Measurements from ENCODE around the gene SLC34A1.
A peak's percentile ranks its signal among the peaks of the same experiment; 100 is the strongest.

Gene SLC34A1

GRCh38 chr5:177351392-177352329 is 32.6 kb upstream of the SLC34A1 start, which contains the start of gene LMAN2:
TSS of gene LMAN2 (minus strand) at chr5:177351668. CDS start at chr5:177351647, 21 bp downstream.
- peak within 1 kb of the TSS; percentile 96 for H3K27ac ChIP-seq (replicated peaks; ENCODE audit: low read length)

GRCh38 chr5:177353093-177353492 is 31.1 kb upstream of the SLC34A1 start:
- Histone ChIP-seq H3K9me3 (replicated peaks in 1 of 2; ENCODE audit: control insufficient read depth in 2 of 2, insufficient read depth in 1 of 2, low read depth in 1 of 2, low read length in 2 of 2) (no peaks in the 10 kb centered on the region), H3K27ac (replicated peaks; ENCODE audit: low read length) (no peak overlapping the region), H4K8ac (ENCODE audit: low read depth, low read length) (no peak overlapping the region), H2BK120ac (ENCODE audit: low read depth, low read length) (no peak overlapping the region), H3K79me1 (ENCODE audit: low read depth, low read length) (peaks cover 11% of the 10 kb centered on the region), H3K9ac (ENCODE audit: low read depth, low read length, poor library complexity) (no peak overlapping the region), H3K27me3 (ENCODE audit: control insufficient read depth in 3 of 3, insufficient read depth in 3 of 3, low read depth in 1 of 3, low read length in 3 of 3) (peaks cover 0 to 12% (median 0%) of the 10 kb centered on the region in 3 experiments), H2AFZ (ENCODE audit: low read length) (no peak overlapping the region), H3K18ac (ENCODE audit: low read length) (no peak overlapping the region), H3K36me3 (replicated peaks in 1 of 2; ENCODE audit: control insufficient read depth in 2 of 2, insufficient read depth in 2 of 2, low read length in 2 of 2) (peaks cover 4 to 15% of the 10 kb centered on the region in 2 donors), H2AK5ac (ENCODE audit: low read depth, low read length) (no peak overlapping the region), H3K23ac (ENCODE audit: low read depth, low read length, poor library complexity) (no peak overlapping the region), H3K14ac (ENCODE audit: low read length) (no peak overlapping the region), H2BK5ac (ENCODE audit: low read length) (no peak overlapping the region), H2BK12ac (ENCODE audit: low read length) (no peak overlapping the region), H2BK15ac (ENCODE audit: low read length) (no peak overlapping the region), H3K4me3 (ENCODE audit: low read length in 2 of 2) (no peak overlapping the region), H3K4ac (ENCODE audit: low read length) (no peak overlapping the region), H4K91ac (ENCODE audit: low read depth, low read length, poor library complexity) (no peak overlapping the region), H3K4me2 (ENCODE audit: insufficient read depth, low read length, poor library complexity, severe bottlenecking) (no peak overlapping the region), H3K4me1 (ENCODE audit: control insufficient read depth in 2 of 2, insufficient read depth in 1 of 2, low read depth in 1 of 2, low read length in 2 of 2) (peaks cover 8 to 23% of the 10 kb centered on the region in 2 donors)
- no CpG with 5 or more reads among the region's 5 CpGs for WGBS, 2 donors (ENCODE audit: extremely low coverage in 2 of 2, insufficient read length in 2 of 2, insufficient replicate concordance in 1 of 2)
- no peak for DNase-seq (ENCODE audit: low spot score)

More at GRCh38 chr5:177351392-177352329, 32.6 kb upstream of the SLC34A1 start, which contains the start of gene LMAN2:
- Histone ChIP-seq H3K4me1 (ENCODE audit: control insufficient read depth in 2 of 2, insufficient read depth in 1 of 2, low read depth in 1 of 2, low read length in 2 of 2) (peaks cover 8 to 9% of the 10 kb centered on the region in 2 donors), H4K8ac (ENCODE audit: low read depth, low read length) (peak within 1 kb of the TSS; percentile 66), H3K14ac (ENCODE audit: low read length) (no peak within 1 kb of the TSS), H3K9ac (ENCODE audit: low read depth, low read length, poor library complexity) (peak within 1 kb of the TSS; percentile 96), H3K4me3 (ENCODE audit: low read length in 2 of 2) (peak within 1 kb of the TSS; percentile 64 to 81), H2AFZ (ENCODE audit: low read length) (peak within 1 kb of the TSS; percentile 99), H3K27me3 (ENCODE audit: control insufficient read depth in 3 of 3, insufficient read depth in 3 of 3, low read depth in 1 of 3, low read length in 3 of 3) (peaks cover 0 to 3% (median 0%) of the 10 kb centered on the region in 3 experiments), H2BK120ac (ENCODE audit: low read depth, low read length) (no peak within 1 kb of the TSS), H3K18ac (ENCODE audit: low read length) (peak within 1 kb of the TSS; percentile 100), H2AK5ac (ENCODE audit: low read depth, low read length) (peak within 1 kb of the TSS; percentile 72), H4K91ac (ENCODE audit: low read depth, low read length, poor library complexity) (no peak within 1 kb of the TSS), H3K4me2 (ENCODE audit: insufficient read depth, low read length, poor library complexity, severe bottlenecking) (peak within 1 kb of the TSS; percentile 97), H3K23ac (ENCODE audit: low read depth, low read length, poor library complexity) (peak within 1 kb of the TSS; percentile 1), H2BK5ac (ENCODE audit: low read length) (peak within 1 kb of the TSS; percentile 97), H2BK15ac (ENCODE audit: low read length) (peak within 1 kb of the TSS; percentile 94), H3K79me1 (ENCODE audit: low read depth, low read length) (peaks cover 11% of the 10 kb centered on the region), H3K9me3 (replicated peaks in 1 of 2; ENCODE audit: control insufficient read depth in 2 of 2, insufficient read depth in 1 of 2, low read depth in 1 of 2, low read length in 2 of 2) (no peaks in the 10 kb centered on the region), H2BK12ac (ENCODE audit: low read length) (no peak within 1 kb of the TSS), H3K36me3 (replicated peaks in 1 of 2; ENCODE audit: control insufficient read depth in 2 of 2, insufficient read depth in 2 of 2, low read length in 2 of 2) (peaks cover 4 to 27% of the 10 kb centered on the region in 2 donors), H3K4ac (ENCODE audit: low read length) (peak within 1 kb of the TSS; percentile 8)
- peak; percentile 91 for DNase-seq (ENCODE audit: low spot score)
- no CpG with 5 or more reads among the region's 55 CpGs for WGBS, 2 donors (ENCODE audit: extremely low coverage in 2 of 2, insufficient read length in 2 of 2, insufficient replicate concordance in 1 of 2)

- Histone ChIP-seq H3K4me2 (ENCODE audit: insufficient read depth, low read length, poor library complexity, severe bottlenecking) (no peak overlapping the region), H3K4ac (ENCODE audit: low read length) (no peak overlapping the region), H3K18ac (ENCODE audit: low read length) (no peak overlapping the region), H3K4me1 (ENCODE audit: control insufficient read depth in 2 of 2, insufficient read depth in 1 of 2, low read depth in 1 of 2, low read length in 2 of 2) (peaks cover 8 to 34% of the 10 kb centered on the region in 2 donors), H3K14ac (ENCODE audit: low read length) (no peak overlapping the region), H2BK12ac (ENCODE audit: low read length) (no peak overlapping the region), H2BK5ac (ENCODE audit: low read length) (no peak overlapping the region), H3K79me1 (ENCODE audit: low read depth, low read length) (peaks cover 11% of the 10 kb centered on the region), H3K9me3 (replicated peaks in 1 of 2; ENCODE audit: control insufficient read depth in 2 of 2, insufficient read depth in 1 of 2, low read depth in 1 of 2, low read length in 2 of 2) (no peaks in the 10 kb centered on the region), H4K91ac (ENCODE audit: low read depth, low read length, poor library complexity) (no peak overlapping the region), H4K8ac (ENCODE audit: low read depth, low read length) (no peak overlapping the region), H3K4me3 (ENCODE audit: low read length in 2 of 2) (no peak overlapping the region), H3K27ac (replicated peaks; ENCODE audit: low read length) (no peak overlapping the region), H3K36me3 (replicated peaks in 1 of 2; ENCODE audit: control insufficient read depth in 2 of 2, insufficient read depth in 2 of 2, low read length in 2 of 2) (peaks cover 4 to 10% of the 10 kb centered on the region in 2 donors), H2BK120ac (ENCODE audit: low read depth, low read length) (no peak overlapping the region), H3K27me3 (ENCODE audit: control insufficient read depth in 3 of 3, insufficient read depth in 3 of 3, low read depth in 1 of 3, low read length in 3 of 3) (peaks cover 0 to 12% (median 0%) of the 10 kb centered on the region in 3 experiments), H3K9ac (ENCODE audit: low read depth, low read length, poor library complexity) (no peak overlapping the region), H2AFZ (ENCODE audit: low read length) (no peak overlapping the region), H2BK15ac (ENCODE audit: low read length) (no peak overlapping the region), H3K23ac (ENCODE audit: low read depth, low read length, poor library complexity) (no peak overlapping the region), H2AK5ac (ENCODE audit: low read depth, low read length) (no peak overlapping the region)
- DNase-seq (ENCODE audit: low spot score): no peak
- WGBS, 2 donors (ENCODE audit: extremely low coverage in 2 of 2, insufficient read length in 2 of 2, insufficient replicate concordance in 1 of 2): no CpG with 5 or more reads among the region's 3 CpGs
Measured at GRCh38 chr5:177354256-177354655, 30.0 kb upstream of the SLC34A1 start.

- no peak overlapping the region for H3K4ac ChIP-seq (ENCODE audit: low read length)
- no peak overlapping the region for H2AFZ ChIP-seq (ENCODE audit: low read length)
- H2BK120ac ChIP-seq (ENCODE audit: low read depth, low read length): no peak overlapping the region
- no peaks in the 10 kb centered on the region for H3K9me3 ChIP-seq (replicated peaks in 1 of 2; ENCODE audit: control insufficient read depth in 2 of 2, insufficient read depth in 1 of 2, low read depth in 1 of 2, low read length in 2 of 2)
- no peak overlapping the region for H2BK15ac ChIP-seq (ENCODE audit: low read length)
- H2BK5ac ChIP-seq (ENCODE audit: low read length): no peak overlapping the region
- H3K9ac ChIP-seq (ENCODE audit: low read depth, low read length, poor library complexity): no peak overlapping the region
- no peak overlapping the region for H3K4me2 ChIP-seq (ENCODE audit: insufficient read depth, low read length, poor library complexity, severe bottlenecking)
- H3K23ac ChIP-seq (ENCODE audit: low read depth, low read length, poor library complexity): no peak overlapping the region
- no peak overlapping the region for H3K27ac ChIP-seq (replicated peaks; ENCODE audit: low read length)
- no peak overlapping the region for H3K18ac ChIP-seq (ENCODE audit: low read length)
- H3K4me3 ChIP-seq (ENCODE audit: low read length in 2 of 2): no peak overlapping the region
- no peak for DNase-seq (ENCODE audit: low spot score)
- WGBS, 2 donors (ENCODE audit: extremely low coverage in 2 of 2, insufficient read length in 2 of 2, insufficient replicate concordance in 1 of 2): no CpG with 5 or more reads among the region's 3 CpGs
- H3K27me3 ChIP-seq (ENCODE audit: control insufficient read depth in 3 of 3, insufficient read depth in 3 of 3, low read depth in 1 of 3, low read length in 3 of 3): peaks cover 0 to 12% (median 0%) of the 10 kb centered on the region in 3 experiments
- H3K4me1 ChIP-seq (ENCODE audit: control insufficient read depth in 2 of 2, insufficient read depth in 1 of 2, low read depth in 1 of 2, low read length in 2 of 2): peaks cover 8 to 38% of the 10 kb centered on the region in 2 donors
- no peak overlapping the region for H4K91ac ChIP-seq (ENCODE audit: low read depth, low read length, poor library complexity)
- peaks cover 3 to 5% of the 10 kb centered on the region in 2 donors for H3K36me3 ChIP-seq (replicated peaks in 1 of 2; ENCODE audit: control insufficient read depth in 2 of 2, insufficient read depth in 2 of 2, low read length in 2 of 2)
- no peak overlapping the region for H2BK12ac ChIP-seq (ENCODE audit: low read length)
- no peak overlapping the region for H3K14ac ChIP-seq (ENCODE audit: low read length)
- H4K8ac ChIP-seq (ENCODE audit: low read depth, low read length): no peak overlapping the region
- H3K79me1 ChIP-seq (ENCODE audit: low read depth, low read length): peaks cover 8% of the 10 kb centered on the region
- H2AK5ac ChIP-seq (ENCODE audit: low read depth, low read length): no peak overlapping the region
Measured at GRCh38 chr5:177354711-177355110, 29.5 kb upstream of the SLC34A1 start.

All from neuronal stem cell (in vitro differentiated cells).